ENCODE data around the gene RIMBP3C.
"Not testable (repeated sequence)": the region's sequence is repeated elsewhere in the genome, so short reads cannot be mapped to it uniquely, and the experiment has no call there.

The RIMBP3C gene

GRCh38 chr22:21571679-21572078, 20.4 kb upstream of the RIMBP3C start:
- no peak for FAIRE-seq

GRCh38 chr22:21570398-21570797, 19.1 kb upstream of the RIMBP3C start:
- FAIRE-seq: no peak

DNA sequence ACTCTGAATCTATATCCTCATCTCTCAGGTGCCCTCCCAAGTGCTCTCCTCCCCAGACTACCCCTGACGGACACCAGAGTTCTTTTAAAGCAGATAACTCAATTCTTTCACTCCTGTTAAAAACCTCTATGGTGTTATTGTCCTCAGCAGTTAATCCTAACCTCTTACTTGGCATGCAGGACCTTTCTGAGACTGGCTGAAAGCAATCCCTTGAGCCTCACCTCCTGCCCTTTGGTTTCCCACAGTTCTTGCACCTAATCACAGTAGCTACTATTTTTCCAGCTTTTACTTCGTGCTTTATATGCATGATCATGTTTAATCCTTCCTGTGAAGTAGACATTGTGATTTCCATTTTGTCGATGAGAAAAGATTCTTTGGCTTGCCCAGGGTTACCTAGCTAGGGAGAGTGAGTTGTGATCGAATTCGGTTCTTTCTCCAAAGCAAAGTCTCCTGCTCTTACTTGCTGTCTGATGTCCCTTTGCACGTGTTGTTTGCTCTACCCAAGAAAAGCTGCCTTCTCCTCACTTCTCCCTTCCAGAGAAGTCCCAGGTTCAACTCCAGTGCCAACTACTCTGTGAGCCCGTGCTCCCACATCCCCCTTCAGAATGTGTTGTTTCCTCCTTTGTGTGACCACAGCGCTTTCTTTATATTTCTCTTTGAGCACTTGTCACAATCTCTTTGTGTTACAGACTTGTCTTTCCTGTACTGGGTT, 18.4 kb upstream of the RIMBP3C start:
- no peak for FAIRE-seq

GRCh38 chr22:21569076-21569427, 17.8 kb upstream of the RIMBP3C start:
- FAIRE-seq: not testable (repeated sequence)

- no peak for FAIRE-seq
Measured at GRCh38 chr22:21568347-21569075, 17.2 kb upstream of the RIMBP3C start.

DNA sequence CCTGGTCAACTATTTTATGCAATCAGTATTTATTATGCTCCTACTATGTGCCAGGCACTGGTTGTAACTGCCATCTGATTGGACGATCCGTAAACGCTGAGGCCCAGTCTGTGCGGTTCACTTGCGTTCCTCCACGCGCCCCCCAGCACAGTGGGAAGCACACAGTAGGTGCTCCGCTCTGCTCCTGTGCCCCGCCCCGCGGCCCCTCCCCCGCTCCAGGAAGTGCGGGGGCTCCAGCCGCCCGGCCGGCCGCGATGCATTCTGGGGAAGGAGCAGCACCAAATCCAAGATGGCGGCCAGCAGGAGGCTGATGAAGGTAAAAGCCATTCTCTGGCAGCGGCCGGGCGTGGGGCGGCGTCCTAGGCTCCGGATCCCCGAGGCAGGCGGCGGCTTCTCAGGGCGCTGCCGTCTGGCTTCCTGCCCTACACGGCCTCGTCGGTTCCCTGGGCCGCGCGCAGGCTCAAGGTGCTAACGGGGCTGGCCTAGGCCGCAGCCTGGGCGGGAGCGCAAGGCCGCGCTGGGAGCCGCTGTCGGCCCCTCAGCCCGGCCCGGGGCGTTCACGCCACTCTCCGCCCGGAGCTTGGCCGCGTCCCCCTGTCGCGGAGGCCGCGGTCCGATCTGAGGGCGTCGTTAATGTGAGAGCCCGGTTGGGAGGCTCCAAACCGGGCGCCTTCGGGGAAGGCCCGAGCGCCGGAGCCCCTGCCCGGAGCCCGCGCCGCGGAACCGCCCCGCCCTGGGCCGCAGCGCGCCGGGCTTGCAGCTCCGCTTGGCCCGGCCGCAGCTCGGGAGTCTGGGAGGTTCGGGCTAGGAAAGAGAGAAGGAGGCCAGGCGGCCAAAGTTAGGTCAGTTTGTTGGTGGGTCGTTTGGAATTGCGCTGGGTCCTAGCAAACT, 16.4 kb upstream of the RIMBP3C start, which contains the start of gene UBE2L3:
UBE2L3 (plus strand) TSS at position 259 of the 891 bp plus-strand sequence; CDS start at position 290, 31 bp downstream.
- FAIRE-seq: no peak

GRCh38 chr22:21564411-21564810, 13.2 kb upstream of the RIMBP3C start:
- no peak for FAIRE-seq

- no peak for FAIRE-seq
Measured at GRCh38 chr22:21563912-21564311, 12.7 kb upstream of the RIMBP3C start.

- FAIRE-seq: not testable (repeated sequence)
Measured at GRCh38 chr22:21560657-21561056, 9.4 kb upstream of the RIMBP3C start.

GRCh38 chr22:21559345-21560125, 8.3 kb upstream of the RIMBP3C start:
- not testable (repeated sequence) for FAIRE-seq

GRCh38 chr22:21550678-21551047, 598 bp downstream of the RIMBP3C start:
- FAIRE-seq: not testable (repeated sequence)

- not testable (repeated sequence) for FAIRE-seq
Measured at GRCh38 chr22:21550008-21550677, 1.1 kb downstream of the RIMBP3C start.

GRCh38 chr22:21549558-21549957, 1.7 kb downstream of the RIMBP3C start:
- FAIRE-seq: not testable (repeated sequence)

DNA sequence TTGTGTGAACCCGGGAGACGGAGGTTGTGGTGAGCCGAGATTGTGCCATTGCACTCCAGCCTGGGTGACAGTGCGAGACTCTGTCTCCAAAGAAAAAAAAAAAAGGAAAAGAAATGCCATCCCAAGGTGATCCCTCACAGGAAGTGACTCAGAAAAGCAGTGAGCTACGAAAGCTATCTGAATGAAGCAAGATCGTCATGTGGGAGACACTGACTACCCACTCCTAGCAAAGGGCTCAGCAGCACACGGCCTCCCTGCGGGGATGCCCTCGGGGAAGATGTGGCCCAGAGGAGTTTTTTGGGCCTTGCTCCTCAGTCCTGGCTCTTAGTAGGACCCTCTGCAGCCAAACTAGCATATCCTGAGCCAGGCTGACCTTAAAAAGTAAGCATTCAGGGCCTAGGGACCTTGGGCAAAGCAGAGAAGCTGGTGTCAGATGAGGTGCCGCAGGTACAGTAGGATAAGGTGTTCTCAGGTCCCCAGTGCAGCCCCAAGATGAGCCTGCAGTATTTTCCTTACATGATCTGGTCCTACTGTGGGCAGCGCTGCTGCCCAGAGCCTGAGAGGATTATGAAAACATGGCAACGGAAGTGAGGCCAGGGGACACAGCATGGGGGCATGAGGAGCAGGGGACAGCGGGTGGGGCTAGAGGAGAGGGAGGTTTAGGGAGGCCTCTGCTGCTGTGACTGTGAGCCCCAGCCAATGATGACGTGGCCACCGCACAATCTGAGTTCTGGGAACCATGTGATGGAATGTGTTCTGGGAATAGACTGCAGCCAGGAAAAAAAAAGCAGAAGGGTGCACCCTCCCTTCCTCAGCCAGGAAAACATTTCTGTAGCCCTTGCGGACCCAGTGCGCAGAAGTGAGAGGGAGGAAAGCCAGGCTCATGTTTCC, 6.6 kb downstream of the RIMBP3C start:
- FAIRE-seq: not testable (repeated sequence)

DNA sequence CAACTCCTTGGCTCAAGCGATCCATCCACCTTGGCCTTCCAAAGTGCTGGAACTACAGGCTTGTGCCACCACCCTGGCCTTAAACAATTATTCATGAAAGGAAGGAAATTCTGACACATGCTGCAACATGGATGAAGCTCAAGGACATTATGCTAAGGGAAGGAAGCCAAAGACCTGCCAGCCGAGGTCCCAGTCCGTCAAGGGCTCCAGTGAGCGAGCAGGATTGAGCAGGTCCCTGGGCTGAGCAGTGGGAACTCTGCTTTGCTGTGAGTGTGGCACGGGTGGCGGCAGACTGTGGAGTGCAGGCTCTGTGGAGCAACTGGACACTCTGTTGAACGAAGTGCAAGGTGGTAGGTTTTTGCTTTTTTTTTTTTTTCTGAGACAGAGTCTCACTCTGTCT, 11.4 kb downstream of the RIMBP3C start:
- not testable (repeated sequence) for FAIRE-seq

- not testable (repeated sequence) for FAIRE-seq
Measured at GRCh38 chr22:21532863-21533648, 18.2 kb downstream of the RIMBP3C start.

- FAIRE-seq: not testable (repeated sequence)
Measured at GRCh38 chr22:21531525-21531924, 19.7 kb downstream of the RIMBP3C start.

DNA sequence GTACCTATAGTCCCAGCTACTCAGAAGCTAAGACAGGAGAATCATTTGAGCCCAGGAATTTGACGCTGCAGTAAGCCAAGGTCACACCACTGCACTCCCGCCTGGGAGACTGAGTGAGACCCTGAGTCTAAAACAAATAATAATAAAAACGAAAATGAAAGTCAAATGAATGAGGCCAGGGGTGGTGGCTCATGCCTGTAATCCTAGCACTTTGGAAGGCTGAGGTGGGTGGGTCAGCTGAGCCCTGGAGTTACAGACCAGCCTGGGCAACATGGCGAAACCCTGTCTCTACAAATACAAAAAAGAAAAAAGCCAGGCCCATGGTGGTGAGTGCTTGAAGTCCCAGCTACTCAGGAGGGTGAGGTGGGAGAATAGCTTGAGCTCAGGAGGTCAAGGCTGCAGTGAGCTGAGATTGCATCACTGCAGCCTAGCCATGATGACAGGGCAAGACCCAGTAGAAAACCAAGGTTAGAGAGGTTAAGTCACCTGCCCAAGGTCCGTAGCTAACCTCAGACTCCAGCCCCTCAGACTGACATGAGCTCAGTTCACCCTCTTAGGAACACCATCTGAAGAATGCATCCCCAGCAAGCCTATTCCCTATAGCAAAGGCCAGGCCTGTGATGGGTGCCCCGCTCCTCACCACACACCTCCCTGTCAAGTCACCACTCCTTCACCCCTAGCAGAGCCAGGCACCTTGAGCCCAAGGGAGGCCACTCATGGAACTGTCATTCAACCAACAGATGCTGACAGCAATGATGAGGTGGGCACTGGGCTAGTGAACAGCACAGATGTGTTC, 24.4 kb downstream of the RIMBP3C start:
- not testable (repeated sequence) for FAIRE-seq

Measured in TTC549 (cell line).